Measurements from ENCODE around the gene ERC1. TPM values are rescaled to one million over a fixed set of nuclear protein-coding genes. Genes with fewer than 3 reads are reported as not detected.
A peak's percentile ranks its signal among the peaks of the same experiment; 100 is the strongest.
"Not testable (repeated sequence)": the region's sequence is repeated elsewhere in the genome, so short reads cannot be mapped to it uniquely, and the experiment has no call there.

ERC1 gene
- total and polyA plus RNA-seq, 2 donors from 2014 or later, result 5.1 to 68.3 TPM

GRCh38 chr12:1207276-1207675 lies 216.3 kb downstream of the ERC1 start:
- H3K4me1 ChIP-seq (ENCODE audit: control insufficient read depth in 2 of 3, insufficient read depth in 2 of 3, low read depth in 1 of 3, low read length in 3 of 3), result peaks cover 0 to 2% (median 0%) of the 10 kb centered on the region in 3 donors
- H3K27me3 ChIP-seq (ENCODE audit: control insufficient read depth, insufficient read depth, low read length), result no peaks in the 10 kb centered on the region
- DNase-seq (no peak), FAIRE-seq (no peak)
- H3K36me3 ChIP-seq (ENCODE audit: control insufficient read depth in 2 of 3, insufficient read depth in 3 of 3, low read length in 3 of 3), result no peaks in the 10 kb centered on the region
- H3K9me3 ChIP-seq (ENCODE audit: control insufficient read depth in 2 of 3, insufficient read depth in 1 of 3, low read length in 3 of 3), result no peaks in the 10 kb centered on the region
- H3K27ac ChIP-seq (ENCODE audit: low read depth in 2 of 2, low read length in 2 of 2), result no peak overlapping the region
- TF ChIP-seq CTCF (IDR thresholded peaks at IDR 0.05; ENCODE audit: borderline replicate concordance, extremely low read depth, insufficient read depth), result no peak
- intact Hi-C loops (cut with DNase I), result no loop called here
- no peak overlapping the region for H3K9ac ChIP-seq (ENCODE audit: low read length in 3 of 3)
- H3K4me3 ChIP-seq (ENCODE audit: low read length in 3 of 3), result no peak overlapping the region

DNA sequence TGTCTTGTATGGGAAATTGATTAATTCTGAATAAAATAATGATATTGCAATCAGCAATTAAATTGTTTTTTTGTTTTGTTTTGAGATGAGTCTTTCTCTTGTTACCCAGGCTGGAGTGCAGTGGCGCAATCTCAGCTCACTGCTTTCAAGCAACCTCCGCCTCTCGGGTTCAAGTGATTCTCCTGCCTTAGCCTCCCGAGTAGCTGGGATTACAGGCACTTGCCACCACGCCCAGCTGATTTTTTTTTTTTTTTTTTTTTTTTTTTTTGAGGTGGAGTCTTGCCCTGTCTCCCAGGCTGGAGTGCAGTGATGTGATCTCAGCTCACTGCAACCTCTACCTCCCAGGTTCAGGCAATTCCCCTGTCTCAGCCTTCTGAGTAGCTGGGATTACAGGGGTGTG lies 217.7 kb downstream of the ERC1 start:
- H3K36me3 ChIP-seq (ENCODE audit: control insufficient read depth in 2 of 3, insufficient read depth in 3 of 3, low read length in 3 of 3); H3K9me3 ChIP-seq (ENCODE audit: control insufficient read depth in 2 of 3, insufficient read depth in 1 of 3, low read length in 3 of 3); H3K4me1 ChIP-seq (ENCODE audit: control insufficient read depth in 2 of 3, insufficient read depth in 2 of 3, low read depth in 1 of 3, low read length in 3 of 3); H3K27ac ChIP-seq (ENCODE audit: low read depth in 2 of 2, low read length in 2 of 2); intact Hi-C loops (cut with DNase I); DNase-seq; H3K27me3 ChIP-seq (ENCODE audit: control insufficient read depth, insufficient read depth, low read length); H3K4me3 ChIP-seq (ENCODE audit: low read length in 3 of 3); FAIRE-seq; H3K9ac ChIP-seq (ENCODE audit: low read length in 3 of 3): not testable (repeated sequence)

GRCh38 chr12:1212526-1212925 lies 221.5 kb downstream of the ERC1 start:
- intact Hi-C loops (cut with DNase I), result no loop called here
- Histone ChIP-seq H3K4me1 (ENCODE audit: control insufficient read depth in 2 of 3, insufficient read depth in 2 of 3, low read depth in 1 of 3, low read length in 3 of 3) (peaks cover 0 to 7% (median 1%) of the 10 kb centered on the region in 3 donors), H3K9ac (ENCODE audit: low read length in 3 of 3) (no peak overlapping the region), H3K27me3 (ENCODE audit: control insufficient read depth, insufficient read depth, low read length) (no peaks in the 10 kb centered on the region), H3K27ac (ENCODE audit: low read depth in 2 of 2, low read length in 2 of 2) (no peak overlapping the region), H3K9me3 (ENCODE audit: control insufficient read depth in 2 of 3, insufficient read depth in 1 of 3, low read length in 3 of 3) (no peaks in the 10 kb centered on the region), H3K36me3 (ENCODE audit: control insufficient read depth in 2 of 3, insufficient read depth in 3 of 3, low read length in 3 of 3) (no peaks in the 10 kb centered on the region), H3K4me3 (ENCODE audit: low read length in 3 of 3) (no peak overlapping the region)
- no peak for TF ChIP-seq CTCF (IDR thresholded peaks at IDR 0.05; ENCODE audit: borderline replicate concordance, extremely low read depth, insufficient read depth)
- DNase-seq, result peak in 4 of 5 donors; percentile 44 to 72 (median 53)
- FAIRE-seq, result no peak

DNA sequence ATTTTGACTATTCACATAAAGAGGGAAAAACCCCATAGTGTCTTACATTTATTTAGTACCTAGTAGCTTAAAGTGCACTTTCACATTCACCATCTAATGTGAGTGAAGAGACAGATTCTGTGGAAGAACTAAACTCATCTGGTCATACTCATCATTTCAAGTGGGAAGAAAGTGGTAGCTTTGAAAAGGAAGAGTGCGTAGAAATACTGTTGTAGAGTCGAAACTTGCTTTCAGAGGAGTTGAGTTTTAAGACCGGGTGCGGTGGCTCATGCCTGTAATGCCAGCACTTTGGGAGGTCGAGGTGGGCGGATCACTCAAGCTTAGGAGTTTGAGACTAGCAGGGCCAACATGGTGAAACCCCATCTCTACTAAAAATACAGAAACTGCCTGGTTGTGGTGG lies 222.2 kb downstream of the ERC1 start:
- DNase-seq, result no peak
- no peak for FAIRE-seq
- no peak for TF ChIP-seq CTCF (IDR thresholded peaks at IDR 0.05; ENCODE audit: borderline replicate concordance, extremely low read depth, insufficient read depth)
- Histone ChIP-seq H3K36me3 (ENCODE audit: control insufficient read depth in 2 of 3, insufficient read depth in 3 of 3, low read length in 3 of 3) (no peaks in the 10 kb centered on the region), H3K27ac (ENCODE audit: low read depth in 2 of 2, low read length in 2 of 2) (no peak overlapping the region), H3K4me1 (ENCODE audit: control insufficient read depth in 2 of 3, insufficient read depth in 2 of 3, low read depth in 1 of 3, low read length in 3 of 3) (peaks cover 0 to 8% (median 4%) of the 10 kb centered on the region in 3 donors), H3K9me3 (ENCODE audit: control insufficient read depth in 2 of 3, insufficient read depth in 1 of 3, low read length in 3 of 3) (no peaks in the 10 kb centered on the region), H3K27me3 (ENCODE audit: control insufficient read depth, insufficient read depth, low read length) (no peaks in the 10 kb centered on the region), H3K4me3 (ENCODE audit: low read length in 3 of 3) (no peak overlapping the region), H3K9ac (ENCODE audit: low read length in 3 of 3) (no peak overlapping the region)
- intact Hi-C loops (cut with DNase I), result no loop called here

Data from kidney (tissue), 14 donors.